GM19438 (cell line): ENCODE results near the gene AP3S1.
"Not testable (repeated sequence)": the region's sequence is repeated elsewhere in the genome, so short reads cannot be mapped to it uniquely, and the experiment has no call there.

Experiments used
- ATAC-seq: cut with Tn5 transposase; IDR thresholded peaks from one replicate; pipeline ENCODE4 v1.9.1; 2021; ENCODE audit warnings: low read depth; ENCODE audit not compliant: unreplicated experiment

Gene AP3S1

GRCh38 chr5:115820846-115821245 lies 20.9 kb upstream of the AP3S1 start:
- ATAC-seq: no peak

- ATAC-seq: not testable (repeated sequence)
Observed at GRCh38 chr5:115824983-115825382, 16.8 kb upstream of the AP3S1 start.

GRCh38 chr5:115825948-115826347 lies 15.8 kb upstream of the AP3S1 start:
- ATAC-seq: no peak

DNA sequence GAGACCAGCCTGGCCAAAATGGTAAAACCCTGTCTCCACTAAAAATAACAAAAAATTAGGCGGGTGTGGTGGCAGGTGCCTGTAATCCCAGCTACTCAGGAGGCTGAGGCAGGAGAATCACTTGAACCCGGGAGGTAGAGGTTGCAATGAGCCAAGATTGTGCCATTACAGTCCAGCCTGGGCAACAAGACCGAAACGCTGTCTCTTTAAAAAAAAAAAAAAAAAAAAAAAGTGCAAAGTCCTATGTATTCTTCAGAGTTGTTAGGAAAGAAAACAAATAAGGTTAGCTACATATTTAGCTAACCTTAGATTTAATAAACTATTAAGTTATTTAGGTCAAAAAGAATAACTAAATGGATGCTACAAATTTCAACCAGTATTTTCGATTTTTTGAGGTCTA lies 11.8 kb upstream of the AP3S1 start:
- ATAC-seq: no peak

GRCh38 chr5:115831163-115831768 lies 10.5 kb upstream of the AP3S1 start:
- no peak for ATAC-seq

DNA sequence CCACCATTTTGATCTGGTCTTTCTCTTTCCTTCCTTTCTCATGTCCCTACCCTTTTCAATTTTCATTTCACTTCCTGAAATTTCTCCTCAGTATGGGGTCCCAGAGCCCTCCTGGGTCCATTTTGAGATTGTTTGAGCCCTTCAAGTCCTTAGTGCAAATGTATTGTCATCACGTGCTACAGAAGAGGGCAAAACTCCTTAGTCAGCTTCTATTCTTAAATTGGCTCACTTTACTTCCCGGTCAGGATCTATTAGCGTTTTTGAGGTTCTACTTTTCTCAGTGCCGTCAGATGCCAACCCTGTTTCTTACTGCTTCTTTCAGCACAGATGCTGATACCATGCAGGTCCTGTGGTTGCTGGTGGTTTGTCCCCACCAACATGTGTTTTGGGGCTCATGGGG lies 6.3 kb upstream of the AP3S1 start:
- no peak for ATAC-seq

- no peak for ATAC-seq
Observed at GRCh38 chr5:115838885-115839518, 2.7 kb upstream of the AP3S1 start.

- ATAC-seq: no peak
Observed at GRCh38 chr5:115840873-115841272, 862 bp upstream of the AP3S1 start.

DNA sequence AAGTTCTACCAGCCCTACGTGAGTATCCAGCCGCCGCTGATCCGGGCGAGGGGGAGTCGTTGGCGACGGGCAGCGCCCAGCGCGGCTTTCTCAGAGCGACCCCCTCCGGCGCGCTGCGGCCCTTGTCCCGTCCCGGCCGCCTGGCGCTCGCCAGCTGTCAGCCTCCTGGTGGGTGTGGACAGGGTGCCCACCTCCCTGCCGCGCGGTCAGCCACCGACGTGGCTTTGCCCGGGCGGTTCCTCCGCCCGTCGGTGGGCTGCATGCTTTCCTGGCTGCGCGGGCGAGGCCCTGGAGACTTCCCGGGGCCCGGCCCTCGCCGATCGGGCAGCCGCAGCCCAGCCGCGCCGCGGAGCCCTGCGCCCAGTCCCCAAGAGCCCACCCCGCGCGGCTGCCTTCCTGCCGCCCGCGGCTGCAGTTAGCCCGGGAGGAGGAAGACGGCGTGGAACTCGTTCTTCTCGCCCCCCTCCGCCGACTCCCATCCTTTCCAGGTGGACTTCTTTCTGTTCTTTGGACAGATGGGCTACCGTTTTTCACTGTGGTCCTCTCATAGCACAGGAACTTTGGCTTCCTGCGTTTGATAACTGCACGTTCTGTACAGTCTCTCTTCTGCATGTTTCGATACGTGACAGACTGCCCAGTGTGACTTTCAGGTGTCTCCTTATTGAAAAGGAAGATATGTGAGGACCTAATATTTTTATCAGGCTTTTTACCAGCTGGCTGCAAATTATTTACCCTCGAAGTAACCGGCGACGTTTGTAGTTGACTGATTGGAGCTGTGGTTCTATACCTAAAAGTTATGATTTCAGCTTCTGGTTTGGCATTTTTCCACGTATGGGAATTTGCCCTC lies 577 bp downstream of the AP3S1 start:
- ATAC-seq: peak; percentile 39

DNA sequence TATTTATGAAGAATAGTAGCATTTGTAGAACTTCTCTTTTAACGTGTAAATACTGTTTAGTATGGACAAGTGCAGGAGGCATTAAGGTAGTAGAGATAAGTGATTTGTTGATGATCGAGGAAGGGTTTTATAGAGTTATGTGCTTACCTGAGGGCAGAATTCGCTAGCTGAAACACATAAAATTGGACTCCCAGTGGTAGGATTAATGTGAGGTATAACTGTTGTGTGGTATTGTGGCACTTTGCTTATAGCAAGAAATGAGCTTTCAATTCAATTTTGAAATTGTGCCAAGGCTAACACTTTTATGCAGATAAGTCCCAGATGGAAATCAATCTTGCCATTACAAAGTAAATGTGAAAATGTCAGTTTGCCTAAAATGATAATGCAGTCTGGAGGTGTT lies 1.2 kb downstream of the AP3S1 start:
- no peak for ATAC-seq

- ATAC-seq: no peak
Observed at GRCh38 chr5:115843444-115844130, 1.9 kb downstream of the AP3S1 start.

- no peak for ATAC-seq
Observed at GRCh38 chr5:115844321-115844817, 2.6 kb downstream of the AP3S1 start.

GRCh38 chr5:115847290-115847689 lies 5.6 kb downstream of the AP3S1 start:
- no peak for ATAC-seq

DNA sequence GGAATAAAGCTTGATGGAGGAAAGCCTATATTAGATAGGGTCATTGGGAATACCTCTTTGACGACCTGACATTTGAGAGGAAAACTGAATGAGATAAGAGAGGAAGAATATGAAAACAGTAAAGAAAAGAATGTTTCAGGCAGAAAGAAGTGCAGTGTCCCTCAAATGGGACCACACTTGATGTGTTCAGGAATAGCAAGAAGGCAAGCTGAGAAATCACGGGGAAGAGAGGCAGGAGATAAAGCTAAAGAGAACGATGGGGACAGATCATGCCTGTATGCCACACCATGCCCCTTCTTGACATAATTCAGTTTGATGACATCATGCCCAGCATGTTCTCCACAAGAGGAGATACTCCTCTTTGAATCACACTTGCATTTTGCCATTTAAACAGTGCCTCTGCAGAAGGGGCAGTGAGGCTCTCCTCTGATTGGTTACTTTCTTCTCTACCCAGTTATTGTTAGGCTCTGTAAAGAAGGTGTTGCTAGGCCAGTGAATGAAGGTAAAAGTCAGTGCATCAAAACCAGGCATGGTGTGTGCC lies 7.6 kb downstream of the AP3S1 start:
- no peak for ATAC-seq

DNA sequence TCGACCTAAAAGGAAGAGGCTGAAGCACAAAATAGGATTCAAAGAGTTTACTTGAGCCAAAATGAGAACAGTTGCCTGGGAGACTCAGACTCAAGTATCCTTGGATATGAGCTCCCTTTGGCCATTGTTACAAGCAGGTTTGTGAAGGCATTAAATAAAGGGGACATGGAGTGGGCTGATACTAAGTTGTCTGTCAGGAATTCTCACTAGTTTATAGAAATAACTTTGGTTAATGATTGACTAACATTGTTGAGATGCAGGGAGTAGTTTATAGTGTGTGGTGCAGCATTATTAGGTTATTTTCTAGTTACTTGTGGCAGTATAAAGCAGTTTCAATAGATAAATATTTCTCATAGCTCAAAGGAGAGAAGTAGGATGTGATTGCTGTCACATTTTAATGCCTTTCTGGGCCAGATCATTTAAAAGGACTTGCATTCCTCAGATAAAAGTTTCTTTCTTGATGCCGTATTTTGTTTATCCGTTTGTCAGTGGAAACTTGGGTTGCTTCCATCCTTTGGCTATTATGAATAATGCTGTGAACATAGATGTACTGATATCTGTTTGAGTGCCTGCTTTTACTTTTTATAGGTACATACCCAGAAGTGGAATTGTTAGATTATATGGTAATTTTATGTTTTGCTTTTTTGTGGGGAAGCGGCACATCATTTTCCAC lies 9.1 kb downstream of the AP3S1 start:
- ATAC-seq: no peak

DNA sequence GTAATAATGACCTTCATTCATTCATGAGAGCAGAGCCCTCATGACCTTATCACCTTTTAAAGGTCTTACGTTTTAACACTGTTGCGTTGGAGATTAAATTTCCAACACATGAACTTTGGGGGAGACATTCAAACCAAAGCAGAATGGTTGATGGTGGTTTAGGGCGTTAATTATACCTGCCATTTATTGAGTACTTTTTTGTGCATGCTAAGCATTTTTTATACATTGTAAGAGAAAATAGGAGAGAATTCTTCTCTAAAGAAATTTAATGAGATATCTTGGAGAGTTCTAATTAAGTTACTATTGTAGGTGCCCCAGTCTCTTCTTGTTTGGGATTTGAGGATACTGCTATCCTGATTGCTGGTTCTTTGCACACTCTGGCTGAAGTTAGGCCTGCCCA lies 12.4 kb downstream of the AP3S1 start:
- no peak for ATAC-seq

DNA sequence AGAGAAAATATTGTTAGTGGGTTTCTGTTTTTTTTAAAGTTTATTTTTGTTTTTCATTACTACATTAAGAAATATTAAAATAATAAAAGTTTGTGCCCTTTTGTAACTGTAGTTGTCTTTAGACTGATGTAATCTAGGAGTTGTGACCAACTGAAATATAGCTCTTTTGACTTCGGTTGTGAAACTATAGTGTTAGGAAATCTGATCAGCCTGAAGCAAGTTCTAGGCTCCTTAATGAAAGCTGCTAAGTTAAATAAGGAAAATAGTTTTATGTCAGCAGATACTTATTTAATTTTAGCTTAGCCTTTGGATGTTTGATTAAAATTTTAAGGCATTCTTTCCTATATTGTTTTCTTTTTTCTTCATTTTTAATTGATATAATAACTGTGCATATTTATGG lies 14.2 kb downstream of the AP3S1 start:
- ATAC-seq: no peak

DNA sequence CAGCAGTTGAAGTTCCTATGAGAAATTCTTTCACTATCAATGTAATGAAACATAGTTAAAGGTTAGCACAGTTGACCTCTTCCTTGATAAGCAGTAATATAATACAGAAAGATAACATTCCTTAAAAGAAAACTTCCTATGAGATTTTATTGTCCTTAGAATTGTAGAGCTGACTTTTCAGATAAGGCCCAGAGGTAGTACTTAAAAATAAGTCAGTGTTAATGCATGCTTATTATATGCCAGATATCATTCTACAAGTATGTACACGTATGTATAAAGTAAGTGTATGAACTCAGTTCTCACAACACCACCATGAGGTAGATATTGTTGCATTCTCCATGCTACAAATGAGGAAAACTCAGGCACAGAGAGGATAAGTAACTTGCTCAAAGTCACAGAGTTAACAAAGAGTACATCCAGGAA lies 15.3 kb downstream of the AP3S1 start:
- ATAC-seq: no peak

DNA sequence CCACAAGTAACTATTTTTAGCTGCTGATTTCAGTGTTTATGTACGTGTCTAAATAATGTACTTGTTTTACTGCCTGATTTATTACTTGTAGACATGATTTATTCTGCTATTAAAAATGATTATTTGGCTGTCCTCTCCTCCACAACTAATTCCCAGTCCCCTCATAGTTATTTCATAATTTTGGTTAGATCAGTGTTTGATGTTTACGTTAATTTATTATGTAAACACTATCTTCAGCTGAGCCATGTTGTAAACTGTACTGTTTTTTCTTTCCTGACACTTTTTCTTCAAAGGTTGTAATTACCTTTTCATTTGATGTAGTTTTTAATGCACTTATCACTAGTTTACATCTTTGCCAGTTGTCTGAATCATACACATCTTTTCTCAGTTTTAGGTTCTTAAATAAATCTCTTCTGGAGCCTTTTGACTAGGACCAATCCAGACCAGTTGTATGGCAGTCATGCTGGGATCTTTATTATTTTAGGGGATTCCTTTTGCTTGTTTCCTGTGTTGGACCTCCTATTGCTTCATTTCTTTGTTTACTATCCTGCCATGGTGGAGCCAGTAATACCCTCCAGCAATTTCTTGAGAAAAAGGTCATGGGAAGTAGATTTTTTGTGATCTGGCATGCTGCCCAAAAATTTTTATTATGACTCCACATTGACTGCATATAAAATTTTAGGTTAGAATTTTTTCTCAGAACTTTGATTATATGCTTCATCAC lies 16.1 kb downstream of the AP3S1 start:
- ATAC-seq: no peak

DNA sequence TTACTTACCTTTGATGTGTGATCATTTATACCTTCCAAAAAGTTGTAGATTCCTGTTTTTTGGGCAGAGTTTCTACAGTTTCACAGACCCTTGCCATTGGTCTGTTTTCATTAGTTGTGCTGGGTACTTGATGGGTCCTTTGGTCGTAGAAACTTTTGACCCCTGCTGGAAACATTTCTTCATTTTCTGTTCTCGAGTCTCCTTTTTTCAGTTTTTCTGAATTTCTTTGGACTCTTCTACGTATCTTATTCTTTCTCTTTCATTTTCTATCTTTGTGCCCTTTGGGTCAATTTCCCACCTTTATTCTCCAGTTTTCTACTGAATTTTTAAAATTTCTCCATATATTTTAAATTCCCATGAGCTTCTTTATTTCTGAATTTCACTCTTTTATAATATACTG lies 16.7 kb downstream of the AP3S1 start:
- no peak for ATAC-seq
